Measurements from ENCODE around the gene PMIS2. TPM values are rescaled to one million over a fixed set of nuclear protein-coding genes. Genes with fewer than 3 reads are reported as not detected.

PMIS2 gene
- total RNA-seq, 1 donor from 2014 or later: not detected

- FAIRE-seq (no peak), DNase-seq (ENCODE audit: low spot score in 2 of 2) (no peak)
Observed at GRCh38 chr19:35622750-35623149, 36.8 kb downstream of the PMIS2 start.

DNA sequence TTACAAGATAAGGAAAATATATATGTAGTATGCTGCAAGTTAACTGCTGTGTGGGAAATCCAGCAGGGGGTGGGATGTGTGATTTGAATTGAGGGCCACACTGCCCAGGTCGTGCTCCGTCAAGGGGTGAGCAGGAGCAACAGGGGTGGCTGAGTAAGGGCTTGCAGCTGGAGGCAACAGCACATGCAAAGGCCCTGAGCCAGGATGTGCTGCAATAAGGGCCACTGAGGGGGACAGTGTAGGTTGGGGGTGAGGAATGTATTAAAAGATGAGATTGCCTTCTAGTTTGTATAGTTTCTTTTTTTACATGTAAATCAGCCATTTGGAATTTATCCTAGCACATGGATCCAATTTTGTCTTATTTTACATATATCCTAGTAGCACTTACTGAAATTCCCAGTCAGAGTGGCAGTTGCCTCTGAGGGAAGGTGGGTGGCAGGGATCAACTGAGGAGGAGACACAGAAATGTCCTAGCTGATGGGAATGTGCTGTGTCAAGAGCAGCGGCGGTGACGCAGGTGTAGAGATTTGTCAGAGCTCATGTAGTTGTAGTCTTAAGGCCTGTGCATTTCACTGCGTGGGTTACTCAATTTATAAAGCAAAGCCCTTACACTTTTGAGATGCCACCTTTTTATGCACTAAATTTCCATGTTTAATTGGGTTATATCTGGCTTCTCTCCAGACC, 37.5 kb downstream of the PMIS2 start:
- FAIRE-seq (no peak), DNase-seq (ENCODE audit: low spot score in 2 of 2) (no peak)

GRCh38 chr19:35628264-35628564, 42.2 kb downstream of the PMIS2 start:
- DNase-seq (ENCODE audit: low spot score in 2 of 2) (no peak), FAIRE-seq (no peak)

DNA sequence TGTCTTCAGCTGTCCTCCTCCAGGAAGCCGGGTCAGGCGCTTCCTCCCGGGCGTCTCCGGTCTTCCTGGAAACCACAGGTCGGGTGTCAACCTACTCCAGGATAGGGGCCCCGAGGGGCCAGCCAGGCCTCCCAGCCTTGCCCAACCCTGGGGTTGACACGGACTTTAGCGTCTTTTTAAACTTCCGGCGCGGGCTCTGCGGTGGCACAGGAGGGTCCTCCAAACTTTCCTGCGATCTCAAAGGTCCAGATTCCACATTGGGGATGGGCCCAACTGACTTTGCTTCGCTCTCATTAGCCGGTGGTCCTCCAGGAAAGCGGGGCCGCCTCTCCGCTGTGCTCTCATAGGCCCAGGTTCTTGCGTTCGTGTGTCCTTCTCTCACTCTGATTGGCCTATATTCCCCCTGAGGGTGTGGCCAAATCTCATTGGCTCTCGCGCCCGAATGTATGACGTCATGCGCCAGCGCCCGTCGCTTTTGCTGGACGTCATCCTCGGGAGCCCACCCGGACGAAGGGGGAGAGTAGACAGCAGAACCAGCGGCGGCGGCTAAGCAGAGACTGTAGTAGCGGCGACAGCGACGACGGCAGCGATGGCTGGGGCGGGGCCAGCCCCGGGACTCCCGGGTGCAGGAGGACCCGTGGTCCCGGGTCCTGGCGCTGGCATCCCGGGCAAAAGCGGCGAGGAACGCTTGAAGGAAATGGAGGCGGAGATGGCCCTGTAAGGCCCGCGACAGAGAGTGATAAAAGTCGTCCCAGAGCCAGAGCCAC, 42.8 kb downstream of the PMIS2 start, which contains the start of gene RBM42:
Gene RBM42, plus strand, starts transcription at position 472 of the 767 bp plus-strand sequence. Its CDS starts 118 bp downstream, at position 590.
- DNase-seq (ENCODE audit: low spot score in 2 of 2) (peak; percentile 96 to 98), FAIRE-seq (peak; percentile 15)

DNA sequence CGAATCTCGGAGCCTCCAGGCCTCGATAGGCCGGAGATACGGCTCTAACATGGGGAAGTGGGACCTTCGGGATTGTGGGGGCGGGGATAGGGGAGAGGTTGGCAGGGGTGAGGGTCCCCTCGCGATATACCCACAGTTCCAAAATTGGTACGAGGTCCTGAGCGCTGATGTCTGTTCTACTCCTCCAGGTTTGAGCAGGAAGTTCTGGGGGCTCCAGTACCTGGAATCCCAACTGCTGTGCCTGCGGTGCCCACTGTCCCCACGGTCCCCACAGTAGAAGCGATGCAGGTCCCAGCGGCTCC, 43.3 kb downstream of the PMIS2 start:
- FAIRE-seq: no peak
- peak in 1 of 2 donors; percentile 37 for DNase-seq (ENCODE audit: low spot score in 2 of 2)

GRCh38 chr19:35633727-35634440, 47.9 kb downstream of the PMIS2 start:
- no peak for FAIRE-seq
- DNase-seq (ENCODE audit: low spot score in 2 of 2): no peak

DNA sequence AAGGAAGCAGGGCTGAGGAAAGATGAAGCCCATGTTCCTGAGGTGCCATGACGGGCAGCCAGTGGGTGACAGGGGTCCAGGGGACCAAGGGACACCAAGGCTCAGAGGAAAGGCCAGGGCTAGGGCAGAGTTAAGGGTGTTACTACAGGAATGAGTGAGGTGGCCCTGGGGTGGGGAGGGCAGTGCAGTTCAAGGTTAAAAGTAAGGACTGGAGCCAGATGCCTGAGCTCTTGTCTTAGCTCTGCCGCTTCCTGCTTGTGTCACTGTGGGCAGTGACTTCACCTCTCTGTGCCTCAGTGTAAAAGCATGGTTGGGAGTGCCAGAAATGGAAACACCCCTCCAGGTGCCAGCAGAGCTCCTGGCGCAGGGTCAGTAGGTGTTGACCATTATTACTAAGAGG, 50.7 kb downstream of the PMIS2 start:
- no peak for FAIRE-seq
- no peak for DNase-seq (ENCODE audit: low spot score in 2 of 2)

Other genes starting within 250 kb of the PMIS2 start
- not detected for gene FFAR1, start 238.3 kb upstream of the PMIS2 start, total RNA-seq
- gene FFAR3, start 227.7 kb upstream of the PMIS2 start, total RNA-seq: not detected
- not detected for gene GPR42, start 215.1 kb upstream of the PMIS2 start, total RNA-seq
- gene FFAR2, start 137.9 kb upstream of the PMIS2 start, total RNA-seq: under 0.01 TPM
- not detected for gene KRTDAP, start 95.7 kb upstream of the PMIS2 start, total RNA-seq
- gene DMKN, start 72.5 kb upstream of the PMIS2 start, total RNA-seq: under 0.01 TPM
- gene SBSN, start 57.9 kb upstream of the PMIS2 start, total RNA-seq: not detected
- not detected for gene GAPDHS, start 52.7 kb upstream of the PMIS2 start, total RNA-seq
- 50.1 TPM for gene TMEM147, start 40.5 kb upstream of the PMIS2 start, total RNA-seq
- gene ATP4A, start 22.5 kb upstream of the PMIS2 start, total RNA-seq: not detected
- 5.3 TPM for gene HAUS5, start 26.6 kb downstream of the PMIS2 start, total RNA-seq
- gene RBM42, start 42.9 kb downstream of the PMIS2 start, total RNA-seq: 21.6 TPM
- 0.82 TPM for gene ETV2, start 55.6 kb downstream of the PMIS2 start, total RNA-seq
- 210 TPM for gene COX6B1, start 62.1 kb downstream of the PMIS2 start, total RNA-seq
- gene UPK1A, start 80.3 kb downstream of the PMIS2 start, total RNA-seq: not detected
- not detected for gene ZBTB32, start 118.4 kb downstream of the PMIS2 start, total RNA-seq
- gene KMT2B, start 131.8 kb downstream of the PMIS2 start, total RNA-seq: 3.7 TPM
- 2.9 TPM for gene IGFLR1, start 156.3 kb downstream of the PMIS2 start, total RNA-seq
- 9.4 TPM for gene U2AF1L4, start 159.2 kb downstream of the PMIS2 start, total RNA-seq
- gene PSENEN, start 159.5 kb downstream of the PMIS2 start, total RNA-seq: 5.7 TPM
- gene LIN37, start 162.4 kb downstream of the PMIS2 start, total RNA-seq: 9.0 TPM
- under 0.01 TPM for gene HSPB6, start 170.9 kb downstream of the PMIS2 start, total RNA-seq
- gene PROSER3, start 172.0 kb downstream of the PMIS2 start, total RNA-seq: 3.3 TPM
- gene ARHGAP33, start 189.4 kb downstream of the PMIS2 start, total RNA-seq: 52.6 TPM
- gene PRODH2, start 226.7 kb downstream of the PMIS2 start, total RNA-seq: not detected

Measured in frontal cortex (tissue), 4 donors.